Sigmoid colon (tissue), 7 donors: ENCODE results near the gene FTCD. TPM values are rescaled to one million over a fixed set of nuclear protein-coding genes. Genes with fewer than 3 reads are reported as not detected.
A peak's percentile ranks its signal among the peaks of the same experiment; 100 is the strongest.

ENCODE experiments used
- DNase-seq: peaks from one replicate; pipeline ENCODE4 v3.0.0-alpha.2; 2019
- H3K27ac ChIP-seq, 4 donors: fragments of 200-600 bp; sonication (generic); one replicate each; pipeline ENCODE4 v1.5.1; 2016 to 2019; ENCODE audit warnings: mild to moderate bottlenecking in 1 of 4
- H3K27me3 ChIP-seq, 3 donors: fragments of 200-600 bp; sonication (generic); one replicate each; pipeline ENCODE4 v1.5.1; 2019; ENCODE audit warnings: mild to moderate bottlenecking in 1 of 3
- H3K36me3 ChIP-seq, 4 donors: fragments of 200-600 bp; sonication (generic); one replicate each; pipeline ENCODE4 v1.5.1; 2016 to 2019
- H3K4me1 ChIP-seq, 4 donors: fragments of 200-600 bp; sonication (generic); one replicate each; pipeline ENCODE4 v1.5.1; 2017 to 2019
- H3K4me3 ChIP-seq, 4 donors: fragments of 200-600 bp; sonication (generic); one replicate each; pipeline ENCODE4 v1.5.1; 2017 to 2019; ENCODE audit warnings: mild to moderate bottlenecking in 2 of 4, moderate library complexity in 1 of 4
- H3K9me3 ChIP-seq, 4 donors: fragments of 200-600 bp in 3 of 4; sonication (generic) in 3 of 4; one replicate each; pipeline versions ENCODE4 v1.5.1 to v1.6.1; 2013 to 2019
- CTCF ChIP-seq, 4 experiments: fragments of 450-650 bp in 3 of 4; fragments of 200-600 bp in 1 of 4; IDR thresholded peaks; one replicate each; pipeline ENCODE4 v1.5.1; 2016 to 2019; ENCODE audit warnings: antibody characterized with exemption in 4 of 4, mild to moderate bottlenecking in 3 of 4, moderate library complexity in 2 of 4
- EP300 ChIP-seq, 4 donors: sonication (generic); formaldehyde crosslinking; IDR thresholded peaks; one replicate each; pipeline ENCODE4 v1.6.1; 2017; ENCODE audit warnings: antibody characterized with exemption in 4 of 4
- POLR2A ChIP-seq, 2 donors: fragments of 450-650 bp; IDR thresholded peaks; one replicate each; pipeline ENCODE4 v1.6.1; 2016; ENCODE audit warnings: antibody characterized with exemption in 2 of 2, mild to moderate bottlenecking in 2 of 2, moderate library complexity in 2 of 2
- POLR2AphosphoS5 ChIP-seq, 4 donors: sonication (generic); formaldehyde crosslinking; IDR thresholded peaks; one replicate each; pipeline ENCODE4 v1.6.1; 2017; ENCODE audit warnings: antibody characterized with exemption in 4 of 4
- WGBS, 2 donors: extraction: QIAGEN DNeasy Blood & Tissue Kit; methylation state at CpG; one replicate each; pipeline ENCODE4 v1.1.7; 2013; 5-methylcytosine and 5-hydroxymethylcytosine counted together
- intact Hi-C: fragments of 100-400 bp; cut with DNase I; formaldehyde crosslinking; loops from one replicate; pipeline ENCODE4 v1.15.1; 2023
- polyA plus RNA-seq, 3 donors: library from polyadenylated mRNA; stranded (reverse); fragments of 200-250 nt; gene quantifications; one replicate each; pipeline ENCODE4 v1.2.3, GENCODE V29; 2013
- total RNA-seq, 4 donors: library from RNA; depleted of rRNA; stranded (reverse); fragments of >200 nt; gene quantifications; one replicate each; pipeline ENCODE4 v1.1.0, GENCODE V29; 2016
- donor health status: healthy with polysubstance abuse.
- donor health status: Bipolar disorder and iron deficiency.
- donor health status: healthy.

The FTCD gene
- total and polyA plus RNA-seq, 7 donors, result 0.20 to 1.4 TPM; not detected in 5

- peak; percentile 90 for DNase-seq
- TF ChIP-seq POLR2A (IDR thresholded peaks at IDR 0.05), result no peak
- no peaks in the 10 kb centered on the region for H3K36me3 ChIP-seq
- peaks cover 0 to 71% (median 59%) of the 10 kb centered on the region in 4 donors for H3K4me1 ChIP-seq
- H3K27me3 ChIP-seq, result no peaks in the 10 kb centered on the region
- H3K4me3 ChIP-seq, result no peak overlapping the region
- H3K27ac ChIP-seq, result peak overlapping the region; percentile 98 to 100 (median 99)
- H3K9me3 ChIP-seq, result no peaks in the 10 kb centered on the region
- intact Hi-C loops, result loop anchor here (2.0 kb wide), 1 partner anchor 70 kb away; no protein-coding TSS in a partner anchor
- 68 to 78% methylated on average over 11 of the region's 11 CpGs for WGBS, 2 donors
These were observed 62.3 kb downstream of the FTCD start for GRCh38 chr21:46092811-46093667.

GRCh38 chr21:46092026-46092764 is 63.2 kb downstream of the FTCD start:
- 68 to 75% methylated on average over 23 of the region's 23 CpGs for WGBS, 2 donors
- Histone ChIP-seq H3K4me1 (peaks cover 0 to 66% (median 54%) of the 10 kb centered on the region in 4 donors), H3K4me3 (peak overlapping the region in 3 of 4 donors; percentile 24 to 33 (median 31)), H3K27me3 (no peaks in the 10 kb centered on the region), H3K9me3 (no peaks in the 10 kb centered on the region), H3K27ac (peak overlapping the region; percentile 98 to 100 (median 99)), H3K36me3 (no peaks in the 10 kb centered on the region)
- peak; percentile 82 to 94 (median 90) for TF ChIP-seq POLR2AphosphoS5 (IDR thresholded peaks at IDR 0.05)
- TF ChIP-seq EP300 (IDR thresholded peaks at IDR 0.05), result peak in 2 of 4 donors; percentile 17 to 72
- TF ChIP-seq POLR2A (IDR thresholded peaks at IDR 0.05), result peak; percentile 59 to 70
- no peak for TF ChIP-seq CTCF (IDR thresholded peaks at IDR 0.05)
- DNase-seq, result peak; percentile 97
- intact Hi-C loops, result loop anchor here (2.0 kb wide), 1 partner anchor 69 kb away; no protein-coding TSS in a partner anchor

- H3K27me3 ChIP-seq, result no peaks in the 10 kb centered on the region
- peak; percentile 63 for DNase-seq
- 73 to 76% methylated on average over 8 of the region's 8 CpGs for WGBS, 2 donors
- TF ChIP-seq CTCF (IDR thresholded peaks at IDR 0.05) (peak in 1 of 4 experiments; percentile 12), POLR2A (IDR thresholded peaks at IDR 0.05) (no peak), EP300 (IDR thresholded peaks at IDR 0.05) (no peak)
- H3K9me3 ChIP-seq, result no peaks in the 10 kb centered on the region
- intact Hi-C loops, result loop anchor here (2.0 kb wide), 1 partner anchor 69 kb away; no protein-coding TSS in a partner anchor
- peak overlapping the region; percentile 98 to 100 (median 99) for H3K27ac ChIP-seq
- H3K4me3 ChIP-seq, result peak overlapping the region in 3 of 4 donors; percentile 24 to 33 (median 31)
- H3K36me3 ChIP-seq, result no peaks in the 10 kb centered on the region
- peaks cover 0 to 60% (median 48%) of the 10 kb centered on the region in 4 donors for H3K4me1 ChIP-seq
These were observed 63.8 kb downstream of the FTCD start for GRCh38 chr21:46091631-46092025.

GRCh38 chr21:46091118-46091517 is 64.3 kb downstream of the FTCD start:
- no peaks in the 10 kb centered on the region for H3K27me3 ChIP-seq
- peak overlapping the region; percentile 98 to 100 (median 99) for H3K27ac ChIP-seq
- H3K36me3 ChIP-seq, result no peaks in the 10 kb centered on the region
- intact Hi-C loops, result no loop called here
- peaks cover 0 to 55% (median 44%) of the 10 kb centered on the region in 4 donors for H3K4me1 ChIP-seq
- TF ChIP-seq POLR2AphosphoS5 (IDR thresholded peaks at IDR 0.05), result no peak
- no peak for TF ChIP-seq CTCF (IDR thresholded peaks at IDR 0.05)
- no peak for TF ChIP-seq POLR2A (IDR thresholded peaks at IDR 0.05)
- TF ChIP-seq EP300 (IDR thresholded peaks at IDR 0.05), result no peak
- 91 to 93% methylated on average over 4 of the region's 4 CpGs for WGBS, 2 donors
- no peak overlapping the region for H3K4me3 ChIP-seq
- peak; percentile 61 for DNase-seq
- H3K9me3 ChIP-seq, result no peaks in the 10 kb centered on the region

GRCh38 chr21:46089285-46089684 is 66.1 kb downstream of the FTCD start:
- H3K36me3 ChIP-seq, result no peaks in the 10 kb centered on the region
- WGBS, 2 donors, result 68 to 77% methylated on average over 5 of the region's 5 CpGs
- DNase-seq, result peak; percentile 51
- no peak for TF ChIP-seq EP300 (IDR thresholded peaks at IDR 0.05)
- H3K4me1 ChIP-seq, result peaks cover 0 to 37% (median 32%) of the 10 kb centered on the region in 4 donors
- H3K9me3 ChIP-seq, result no peaks in the 10 kb centered on the region
- peak overlapping the region in 3 of 4 donors; percentile 54 to 62 (median 59) for H3K27ac ChIP-seq
- H3K27me3 ChIP-seq, result no peaks in the 10 kb centered on the region
- intact Hi-C loops, result no loop called here
- no peak overlapping the region for H3K4me3 ChIP-seq
